K562 (cell line): Measurements from ENCODE around the gene UBQLN3. TPM values are rescaled to one million over a fixed set of nuclear protein-coding genes. Genes with fewer than 3 reads are reported as not detected.

Source experiments
- ATAC-seq: fragments of 200-7000 bp; cut with Tn5 transposase; 3 replicates; pipeline ENCODE4 v1.9.1; 2020; ENCODE audit warnings: moderate library complexity
- BruUV-seq: library from RNA; stranded (reverse); fragments of 400-500 nt; replicated peaks from 2 replicates; lab custom pipeline; 2021; lab: Mats Ljungman, UMichigan
- CTCF ChIA-PET: fragments of 300-600 bp; formaldehyde crosslinking; extraction: SDS; loops from one replicate; lab custom pipeline; 2021; ENCODE audit warnings: low intra/inter-chr PET ratio; lab: Yijun Ruan, JAX
- POLR2A ChIA-PET: fragments of 300-600, 350-650 bp; sonication (Branson Sonifier 250); formaldehyde crosslinking; extraction: SDS; loops from one replicate; lab custom pipeline; 2021; ENCODE audit warnings: antibody characterized with exemption, inconsistent platforms; lab: Yijun Ruan, JAX
- DNase-seq, 4 experiments: peaks; one replicate each; pipeline versions ENCODE4 v3.0.0 to v3.0.0-alpha.2; 2011 to 2018; ENCODE audit warnings: low spot score in 3 of 4, mixed read lengths in 3 of 4; ENCODE audit errors: extremely low read depth in 1 of 4
- FAIRE-seq: peaks from 2 replicates; lab custom pipeline; 2011; peaks lifted over from hg19 to GRCh38; lab: Jason Lieb, UNC
- H2AFZ ChIP-seq: 2 replicates; pipeline ENCODE4 v1.6.0; 2011; ENCODE audit warnings: low read depth, low read length, control low read depth, inconsistent platforms
- H3K27ac ChIP-seq: fragments of 200-600 bp; 3 replicates; pipeline ENCODE4 v1.8.0; 2011; ENCODE audit warnings: low read depth, mild to moderate bottlenecking, control low read depth, inconsistent platforms, low read length, moderate library complexity, mixed read lengths; ENCODE audit errors: extremely low read depth
- H3K27me3 ChIP-seq, 2 experiments: fragments of 300-600 bp in 1 of 2; 2 replicates in 1 of 2; 3 replicates in 1 of 2; pipeline versions ENCODE4 v1.6.0 to v1.8.0; 2011; ENCODE audit warnings: inconsistent platforms in 2 of 2, low read length in 2 of 2, mild to moderate bottlenecking in 1 of 2, mixed read lengths in 1 of 2, moderate library complexity in 1 of 2; ENCODE audit not compliant: control insufficient read depth in 2 of 2, insufficient read depth in 2 of 2
- H3K36me3 ChIP-seq: fragments of 300-600 bp; 3 replicates; pipeline ENCODE4 v1.8.0; 2011; ENCODE audit warnings: mild to moderate bottlenecking, low read length, inconsistent platforms; ENCODE audit not compliant: control insufficient read depth, insufficient read depth
- H3K4me1 ChIP-seq, 2 experiments: fragments of 200-600 bp in 1 of 2; replicated peaks in 1 of 2; 2 replicates in 1 of 2; 3 replicates in 1 of 2; pipeline versions ENCODE4 v1.5.1 to v1.8.0; 2011; ENCODE audit warnings: inconsistent platforms in 2 of 2, low read length in 2 of 2, mild to moderate bottlenecking in 1 of 2, mixed read lengths in 1 of 2, moderate library complexity in 1 of 2; ENCODE audit not compliant: control insufficient read depth in 2 of 2, insufficient read depth in 2 of 2
- H3K4me2 ChIP-seq: 2 replicates; pipeline ENCODE4 v1.6.1; 2011; ENCODE audit warnings: low read length, control low read depth, inconsistent platforms, mixed read lengths; ENCODE audit not compliant: insufficient read depth
- H3K4me3 ChIP-seq: fragments of 200-600 bp; sonication (generic), shearing (Covaris generic); 2 replicates; pipeline ENCODE4 v1.5.1; 2016; ENCODE audit warnings: control low read depth, inconsistent platforms
- H3K79me2 ChIP-seq: fragments of 200-600 bp; 3 replicates; pipeline ENCODE4 v1.8.0; 2011; ENCODE audit warnings: low read length, inconsistent platforms; ENCODE audit not compliant: control insufficient read depth, insufficient read depth
- H3K9ac ChIP-seq, 2 experiments: 2 replicates each; pipeline versions ENCODE4 v1.6.0 to v1.6.1; 2011; ENCODE audit warnings: low read depth in 2 of 2, low read length in 2 of 2, control low read depth in 1 of 2, inconsistent platforms in 1 of 2, mild to moderate bottlenecking in 1 of 2, mixed read lengths in 1 of 2; ENCODE audit not compliant: insufficient read depth in 1 of 2
- H3K9me1 ChIP-seq: one replicate; pipeline ENCODE4 v1.6.0; 2011; ENCODE audit warnings: inconsistent platforms, mild to moderate bottlenecking, low read length, moderate library complexity; ENCODE audit not compliant: control insufficient read depth, insufficient read depth
- H3K9me3 ChIP-seq: replicated peaks from 2 replicates; pipeline ENCODE4 v1.5.1; 2011; ENCODE audit warnings: low read depth, low read length, inconsistent platforms; ENCODE audit not compliant: control insufficient read depth, insufficient read depth
- H4K20me1 ChIP-seq: replicated peaks from 2 replicates; pipeline ENCODE4 v1.6.1; 2011; ENCODE audit warnings: low read length, inconsistent platforms, mixed read lengths; ENCODE audit not compliant: control insufficient read depth, insufficient read depth
- ASH1L ChIP-seq: fragments of 450-650 bp; IDR thresholded peaks from 2 replicates; pipeline ENCODE4 v1.6.1; 2018; ENCODE audit warnings: borderline replicate concordance, mild to moderate bottlenecking, low read depth; ENCODE audit not compliant: partially characterized antibody
- COPS2 ChIP-seq: fragments of 450-650 bp; conservative IDR thresholded peaks from 2 replicates; pipeline ENCODE4 v1.6.1; 2016; ENCODE audit warnings: mild to moderate bottlenecking, moderate library complexity
- DMBX1 ChIP-seq: fragments of 250-450 bp; sonication (Bioruptor Pico); IDR thresholded peaks from 2 replicates; pipeline ENCODE4 v1.8.0; 2022; ENCODE audit warnings: inconsistent platforms, mild to moderate bottlenecking, moderate library complexity, borderline replicate concordance
- FOXA1 ChIP-seq: fragments of 450-650 bp; IDR thresholded peaks from 2 replicates; pipeline ENCODE4 v1.6.1; 2016; ENCODE audit warnings: mild to moderate bottlenecking, borderline replicate concordance
- GTF2F1 ChIP-seq: IDR thresholded peaks from 2 replicates; pipeline ENCODE4 v1.6.1; 2011; ENCODE audit warnings: low read depth, low read length, improper control_type of control experiment
- ILK ChIP-seq: fragments of 450-650 bp; IDR thresholded peaks from 2 replicates; pipeline ENCODE4 v1.6.1; 2016; ENCODE audit warnings: missing genetic modification characterization, low read depth, mild to moderate bottlenecking, missing compliant biosample characterization, moderate library complexity, borderline replicate concordance
- MBD1 ChIP-seq: fragments of 250-450 bp; sonication (Bioruptor Pico); IDR thresholded peaks from 2 replicates; pipeline ENCODE4 v1.8.0; 2022; ENCODE audit warnings: inconsistent platforms
- MIER1 ChIP-seq: fragments of 450-650 bp; IDR thresholded peaks from 2 replicates; pipeline ENCODE4 v1.6.1; 2016; ENCODE audit warnings: antibody characterized with exemption, mild to moderate bottlenecking, low read depth
- NELFE ChIP-seq: IDR thresholded peaks from 2 replicates; pipeline ENCODE4 v1.6.1; 2011; ENCODE audit warnings: mild to moderate bottlenecking; ENCODE audit not compliant: insufficient read depth, insufficient read length
- NR0B1 ChIP-seq: fragments of 450-650 bp; IDR thresholded peaks from one replicate; pipeline ENCODE4 v1.6.1; 2018; ENCODE audit warnings: mild to moderate bottlenecking, moderate library complexity; ENCODE audit not compliant: partially characterized antibody
- NR4A1 ChIP-seq, 2 experiments: fragments of 250-450 bp in 1 of 2; fragments of 450-650 bp in 1 of 2; sonication (Bioruptor Pico) in 1 of 2; IDR thresholded peaks; 2 replicates each; pipeline versions ENCODE4 v1.4.0 to v1.6.1; 2016 to 2020; ENCODE audit warnings: mild to moderate bottlenecking in 2 of 2, missing compliant biosample characterization in 1 of 2, missing genetic modification characterization in 1 of 2, moderate library complexity in 1 of 2
- TFAP4 ChIP-seq: sonication (generic); formaldehyde crosslinking; IDR thresholded peaks from 2 replicates; pipeline ENCODE4 v1.8.0; 2022; ENCODE audit warnings: missing genetic modification reagents, mild to moderate bottlenecking, moderate library complexity, borderline replicate concordance
- ZNF695 ChIP-seq: fragments of 450-650 bp; formaldehyde crosslinking; IDR thresholded peaks from 2 replicates; pipeline ENCODE4 v1.4.0; 2020; ENCODE audit warnings: mild to moderate bottlenecking, moderate library complexity
- ZNF696 ChIP-seq: fragments of 250-450 bp; sonication (Bioruptor Pico); conservative IDR thresholded peaks from 2 replicates; pipeline ENCODE4 v1.4.0; 2020; ENCODE audit warnings: mild to moderate bottlenecking, moderate library complexity
- ZNF764 ChIP-seq: fragments of 250-450 bp; sonication (Bioruptor Pico); IDR thresholded peaks from 2 replicates; pipeline ENCODE4 v1.4.0; 2020; ENCODE audit warnings: low read depth, mild to moderate bottlenecking, moderate library complexity
- in situ Hi-C: fragments of 300-500 bp; cut with MboI; formaldehyde crosslinking; loops from 4 replicates; pipeline ENCODE4 v1.15.0; 2018; ENCODE audit warnings: inconsistent platforms, mixed read lengths
- intact Hi-C: fragments of 100-400 bp; cut with micrococcal nuclease; formaldehyde crosslinking; loops from 2 replicates; pipeline ENCODE4 v1.14.2; 2022
- polyA plus RNA-seq, 8 experiments: library from polyadenylated mRNA; depleted of rRNA in 4 of 8; stranded (reverse) in 5 of 8; unstranded in 3 of 8; fragments of >200 nt; fragmentation: Nextera tagmentation in 2 of 8; fragmentation: Illumina TruSeq in 1 of 8; extraction: Ambion mirVana in 2 of 8; extraction: Trizol in 1 of 8; gene quantifications; 2 replicates each; pipeline versions ENCODE4 v1.2.1 to v1.2.3, GENCODE V29; 2011 to 2014; ENCODE audit warnings: inconsistent platforms in 1 of 8, missing spikeins in 1 of 8
- total RNA-seq, 7 experiments: library from RNA; depleted of rRNA in 6 of 7; stranded (reverse); fragments of >200 nt in 6 of 7; fragmentation: Illumina TruSeq in 2 of 7; extraction: Trizol in 2 of 7; gene quantifications; 2 replicates each; pipeline versions ENCODE4 v1.2.1 to v1.2.3, GENCODE V29; 2011 to 2021; ENCODE audit warnings: low replicate concordance in 1 of 7
- TF ChIP-seq, protein P1 (sequence below): sonication (generic); formaldehyde crosslinking; IDR thresholded peaks from 2 replicates; pipeline ENCODE4 v1.8.1; 2023; ENCODE audit warnings: mild to moderate bottlenecking, missing genetic modification reagents

The UBQLN3 gene
- total and polyA plus RNA-seq, 9 of the 15 experiments (the other 6 are each of a cell fraction or from before 2014, with no cell fraction given): 0.01 to 0.27 TPM; not detected in 7

GRCh38 chr11:5488385-5488784, 21.4 kb downstream of the UBQLN3 start, which contains the start of gene OR52D1:
Gene OR52D1 (plus strand): TSS chr11:5488685. CDS start chr11:5488707, 22 bp downstream.
- intact Hi-C loops: no loop called here
- in situ Hi-C loops: no loop called here
- no peak within 1 kb of the TSS for H3K27ac ChIP-seq
- FAIRE-seq: no peak
- H3K79me2 ChIP-seq: peaks cover 100% of the 10 kb centered on the region
- H3K4me2 ChIP-seq: no peak within 1 kb of the TSS
- H3K9ac ChIP-seq: no peak within 1 kb of the TSS; a peak in 1 of 4 replicates
- ChIA-PET CTCF (no interaction called here), POLR2A (interaction anchor here (0.6 to 0.7 kb wide), 2 partner anchors 9 to 17 kb away, joined by 3 to 4 read pairs; no protein-coding TSS in a partner anchor)
- no peak within 1 kb of the TSS for H2AFZ ChIP-seq
- peaks cover 4 to 5% of the 10 kb centered on the region in 2 experiments; a peak in 1 of 5 replicates for H3K4me1 ChIP-seq
- no peak for ATAC-seq
- DNase-seq: no peak
- H4K20me1 ChIP-seq: peaks cover 48% of the 10 kb centered on the region
- H3K9me3 ChIP-seq: peaks cover 4% of the 10 kb centered on the region
- H3K36me3 ChIP-seq: peaks cover 96% of the 10 kb centered on the region
- BruUV-seq: no TSS peak
- no peak within 1 kb of the TSS for H3K4me3 ChIP-seq
- no peaks in the 10 kb centered on the region for H3K27me3 ChIP-seq
- H3K9me1 ChIP-seq: no peaks in the 10 kb centered on the region
- TF ChIP-seq MIER1 (no peak), TFAP4 (CRISPR knock-in tag) (no peak), COPS2 (no peak), GTF2F1 (no peak), MBD1 (CRISPR knock-in tag) (no peak), NELFE (no peak), FOXA1 (no peak), DMBX1 (CRISPR knock-in tag) (no peak), ZNF695 (CRISPR knock-in tag) (no peak), ZNF764 (CRISPR knock-in tag) (no peak), ASH1L (no peak), ILK (tag) (no peak), ZNF696 (CRISPR knock-in tag) (no peak), NR4A1 (CRISPR knock-in tag; IDR thresholded peaks at IDR 0.05) (no peak), NR4A1 (tag; IDR thresholded peaks at IDR 0.05) (no peak), NR0B1 (no peak)
- TF ChIP-seq, protein P1, sequence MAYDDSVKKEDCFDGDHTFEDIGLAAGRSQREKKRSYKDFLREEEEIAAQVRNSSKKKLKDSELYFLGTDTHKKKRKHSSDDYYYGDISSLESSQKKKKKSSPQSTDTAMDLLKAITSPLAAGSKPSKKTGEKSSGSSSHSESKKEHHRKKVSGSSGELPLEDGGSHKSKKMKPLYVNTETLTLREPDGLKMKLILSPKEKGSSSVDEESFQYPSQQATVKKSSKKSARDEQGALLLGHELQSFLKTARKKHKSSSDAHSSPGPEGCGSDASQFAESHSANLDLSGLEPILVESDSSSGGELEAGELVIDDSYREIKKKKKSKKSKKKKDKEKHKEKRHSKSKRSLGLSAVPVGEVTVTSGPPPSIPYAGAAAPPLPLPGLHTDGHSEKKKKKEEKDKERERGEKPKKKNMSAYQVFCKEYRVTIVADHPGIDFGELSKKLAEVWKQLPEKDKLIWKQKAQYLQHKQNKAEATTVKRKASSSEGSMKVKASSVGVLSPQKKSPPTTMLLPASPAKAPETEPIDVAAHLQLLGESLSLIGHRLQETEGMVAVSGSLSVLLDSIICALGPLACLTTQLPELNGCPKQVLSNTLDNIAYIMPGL: no peak
- TF ChIP-seq, all 486 proteins: peak for 0
